Measurements from ENCODE around the gene FAM107A.

DNA sequence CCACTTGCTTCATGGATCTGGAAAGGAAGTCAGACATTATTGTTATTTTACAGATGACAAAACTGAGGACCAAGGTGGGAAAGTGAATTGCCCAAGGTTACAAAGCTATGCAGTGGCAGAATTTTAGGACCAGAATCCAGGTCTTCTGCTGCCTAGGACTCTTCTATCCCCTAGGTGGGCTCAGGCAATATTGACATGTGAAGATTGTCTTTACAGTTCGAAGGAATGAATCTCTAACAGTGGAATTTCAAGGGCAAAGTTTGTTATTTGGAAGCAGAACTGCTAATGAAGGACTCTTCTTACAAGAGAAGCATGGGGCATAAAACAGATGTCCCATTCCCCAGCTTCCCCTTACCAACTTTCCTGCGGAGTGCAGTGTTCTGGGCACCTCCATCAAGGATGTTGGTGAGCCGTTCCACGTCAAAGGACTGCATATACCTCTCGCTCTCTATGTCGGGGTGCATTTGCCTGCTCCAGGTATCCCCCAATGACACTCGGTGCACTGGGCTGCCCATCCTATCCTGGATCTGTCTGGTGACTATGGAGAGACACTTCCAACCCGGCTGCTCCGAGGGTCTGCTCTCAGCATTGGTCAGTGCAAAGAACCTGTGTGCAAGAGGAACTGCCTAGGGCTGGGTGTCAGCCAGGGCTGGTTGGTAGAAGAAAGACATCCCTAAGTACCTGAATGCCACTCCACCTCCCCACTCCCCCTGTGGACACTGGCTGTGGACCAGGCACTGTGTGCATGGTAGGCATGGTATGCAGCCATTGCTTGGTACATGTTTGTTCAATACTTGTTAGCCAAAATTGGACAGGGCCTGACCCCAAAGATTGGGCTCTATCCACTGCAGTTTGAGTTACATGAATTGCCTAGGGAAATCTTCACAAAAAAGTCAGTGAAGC is 42.3 kb downstream of the FAM107A start:
- no peak for TF ChIP-seq POLR2AphosphoS5 (IDR thresholded peaks at IDR 0.05; ENCODE audit: low read depth, low read length)
- TF ChIP-seq POLR2A (IDR thresholded peaks at IDR 0.05; ENCODE audit: borderline replicate concordance, extremely low read depth, insufficient read depth, insufficient read length), result no peak
- TF ChIP-seq YY1 (IDR thresholded peaks at IDR 0.05; ENCODE audit: extremely low read depth, insufficient replicate concordance, low read depth, low read length), result no peak
- TF ChIP-seq, protein P1, sequence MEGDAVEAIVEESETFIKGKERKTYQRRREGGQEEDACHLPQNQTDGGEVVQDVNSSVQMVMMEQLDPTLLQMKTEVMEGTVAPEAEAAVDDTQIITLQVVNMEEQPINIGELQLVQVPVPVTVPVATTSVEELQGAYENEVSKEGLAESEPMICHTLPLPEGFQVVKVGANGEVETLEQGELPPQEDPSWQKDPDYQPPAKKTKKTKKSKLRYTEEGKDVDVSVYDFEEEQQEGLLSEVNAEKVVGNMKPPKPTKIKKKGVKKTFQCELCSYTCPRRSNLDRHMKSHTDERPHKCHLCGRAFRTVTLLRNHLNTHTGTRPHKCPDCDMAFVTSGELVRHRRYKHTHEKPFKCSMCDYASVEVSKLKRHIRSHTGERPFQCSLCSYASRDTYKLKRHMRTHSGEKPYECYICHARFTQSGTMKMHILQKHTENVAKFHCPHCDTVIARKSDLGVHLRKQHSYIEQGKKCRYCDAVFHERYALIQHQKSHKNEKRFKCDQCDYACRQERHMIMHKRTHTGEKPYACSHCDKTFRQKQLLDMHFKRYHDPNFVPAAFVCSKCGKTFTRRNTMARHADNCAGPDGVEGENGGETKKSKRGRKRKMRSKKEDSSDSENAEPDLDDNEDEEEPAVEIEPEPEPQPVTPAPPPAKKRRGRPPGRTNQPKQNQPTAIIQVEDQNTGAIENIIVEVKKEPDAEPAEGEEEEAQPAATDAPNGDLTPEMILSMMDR (IDR thresholded peaks at IDR 0.05 in 2 of 3, conservative IDR thresholded peaks at IDR 0.05 in 1 of 3; ENCODE audit: borderline replicate concordance in 1 of 3, insufficient read depth in 1 of 3, low read depth in 2 of 3, low read length in 2 of 3), result no peak
